ENCODE measurements around the gene STIM1.

GRCh38 chr11:3970108-3970507, 114.6 kb downstream of the STIM1 start:
- TF ChIP-seq CTCF (IDR thresholded peaks at IDR 0.05) = no peak
- TF ChIP-seq POLR2A (IDR thresholded peaks at IDR 0.05) = no peak
